ENCODE data around the gene SORBS1.

DNA sequence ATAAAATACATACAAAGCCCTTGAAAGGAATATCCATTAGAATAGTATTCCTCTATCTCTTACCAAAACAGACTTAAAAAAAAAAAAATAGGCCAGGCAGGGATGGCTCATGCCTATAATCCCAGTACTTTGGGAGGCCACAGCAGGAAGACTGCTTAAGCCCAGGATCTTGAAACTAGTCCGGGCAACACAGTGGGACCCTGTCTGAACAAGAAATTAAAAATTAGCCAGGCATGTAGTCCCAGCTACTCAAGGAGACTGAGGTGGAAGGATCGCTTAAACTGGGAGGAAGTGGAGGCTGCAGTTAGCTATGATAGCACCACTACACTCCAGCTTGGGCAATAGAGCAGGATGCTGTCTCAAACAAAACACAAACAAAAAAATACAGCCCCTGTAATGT lies 280.0 kb downstream of the SORBS1 start:
- TF ChIP-seq RBFOX2 (IDR thresholded peaks at IDR 0.05; ENCODE audit: low read depth, low read length) = no peak
- no peak for TF ChIP-seq MXI1 (IDR thresholded peaks at IDR 0.05; ENCODE audit: low read depth, low read length)
- TF ChIP-seq RBM15 (IDR thresholded peaks at IDR 0.05; ENCODE audit: insufficient read depth, low read length) = no peak
- TF ChIP-seq, protein P1, sequence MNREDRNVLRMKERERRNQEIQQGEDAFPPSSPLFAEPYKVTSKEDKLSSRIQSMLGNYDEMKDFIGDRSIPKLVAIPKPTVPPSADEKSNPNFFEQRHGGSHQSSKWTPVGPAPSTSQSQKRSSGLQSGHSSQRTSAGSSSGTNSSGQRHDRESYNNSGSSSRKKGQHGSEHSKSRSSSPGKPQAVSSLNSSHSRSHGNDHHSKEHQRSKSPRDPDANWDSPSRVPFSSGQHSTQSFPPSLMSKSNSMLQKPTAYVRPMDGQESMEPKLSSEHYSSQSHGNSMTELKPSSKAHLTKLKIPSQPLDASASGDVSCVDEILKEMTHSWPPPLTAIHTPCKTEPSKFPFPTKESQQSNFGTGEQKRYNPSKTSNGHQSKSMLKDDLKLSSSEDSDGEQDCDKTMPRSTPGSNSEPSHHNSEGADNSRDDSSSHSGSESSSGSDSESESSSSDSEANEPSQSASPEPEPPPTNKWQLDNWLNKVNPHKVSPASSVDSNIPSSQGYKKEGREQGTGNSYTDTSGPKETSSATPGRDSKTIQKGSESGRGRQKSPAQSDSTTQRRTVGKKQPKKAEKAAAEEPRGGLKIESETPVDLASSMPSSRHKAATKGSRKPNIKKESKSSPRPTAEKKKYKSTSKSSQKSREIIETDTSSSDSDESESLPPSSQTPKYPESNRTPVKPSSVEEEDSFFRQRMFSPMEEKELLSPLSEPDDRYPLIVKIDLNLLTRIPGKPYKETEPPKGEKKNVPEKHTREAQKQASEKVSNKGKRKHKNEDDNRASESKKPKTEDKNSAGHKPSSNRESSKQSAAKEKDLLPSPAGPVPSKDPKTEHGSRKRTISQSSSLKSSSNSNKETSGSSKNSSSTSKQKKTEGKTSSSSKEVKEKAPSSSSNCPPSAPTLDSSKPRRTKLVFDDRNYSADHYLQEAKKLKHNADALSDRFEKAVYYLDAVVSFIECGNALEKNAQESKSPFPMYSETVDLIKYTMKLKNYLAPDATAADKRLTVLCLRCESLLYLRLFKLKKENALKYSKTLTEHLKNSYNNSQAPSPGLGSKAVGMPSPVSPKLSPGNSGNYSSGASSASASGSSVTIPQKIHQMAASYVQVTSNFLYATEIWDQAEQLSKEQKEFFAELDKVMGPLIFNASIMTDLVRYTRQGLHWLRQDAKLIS (CRISPR knock-in tag; IDR thresholded peaks at IDR 0.05) = no peak
- TF ChIP-seq, protein P2, sequence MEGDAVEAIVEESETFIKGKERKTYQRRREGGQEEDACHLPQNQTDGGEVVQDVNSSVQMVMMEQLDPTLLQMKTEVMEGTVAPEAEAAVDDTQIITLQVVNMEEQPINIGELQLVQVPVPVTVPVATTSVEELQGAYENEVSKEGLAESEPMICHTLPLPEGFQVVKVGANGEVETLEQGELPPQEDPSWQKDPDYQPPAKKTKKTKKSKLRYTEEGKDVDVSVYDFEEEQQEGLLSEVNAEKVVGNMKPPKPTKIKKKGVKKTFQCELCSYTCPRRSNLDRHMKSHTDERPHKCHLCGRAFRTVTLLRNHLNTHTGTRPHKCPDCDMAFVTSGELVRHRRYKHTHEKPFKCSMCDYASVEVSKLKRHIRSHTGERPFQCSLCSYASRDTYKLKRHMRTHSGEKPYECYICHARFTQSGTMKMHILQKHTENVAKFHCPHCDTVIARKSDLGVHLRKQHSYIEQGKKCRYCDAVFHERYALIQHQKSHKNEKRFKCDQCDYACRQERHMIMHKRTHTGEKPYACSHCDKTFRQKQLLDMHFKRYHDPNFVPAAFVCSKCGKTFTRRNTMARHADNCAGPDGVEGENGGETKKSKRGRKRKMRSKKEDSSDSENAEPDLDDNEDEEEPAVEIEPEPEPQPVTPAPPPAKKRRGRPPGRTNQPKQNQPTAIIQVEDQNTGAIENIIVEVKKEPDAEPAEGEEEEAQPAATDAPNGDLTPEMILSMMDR (IDR thresholded peaks at IDR 0.05 in 2 of 3, conservative IDR thresholded peaks at IDR 0.05 in 1 of 3; ENCODE audit: insufficient read depth in 2 of 3, low read depth in 1 of 3, low read length in 3 of 3) = no peak
- TF ChIP-seq, protein P3, sequence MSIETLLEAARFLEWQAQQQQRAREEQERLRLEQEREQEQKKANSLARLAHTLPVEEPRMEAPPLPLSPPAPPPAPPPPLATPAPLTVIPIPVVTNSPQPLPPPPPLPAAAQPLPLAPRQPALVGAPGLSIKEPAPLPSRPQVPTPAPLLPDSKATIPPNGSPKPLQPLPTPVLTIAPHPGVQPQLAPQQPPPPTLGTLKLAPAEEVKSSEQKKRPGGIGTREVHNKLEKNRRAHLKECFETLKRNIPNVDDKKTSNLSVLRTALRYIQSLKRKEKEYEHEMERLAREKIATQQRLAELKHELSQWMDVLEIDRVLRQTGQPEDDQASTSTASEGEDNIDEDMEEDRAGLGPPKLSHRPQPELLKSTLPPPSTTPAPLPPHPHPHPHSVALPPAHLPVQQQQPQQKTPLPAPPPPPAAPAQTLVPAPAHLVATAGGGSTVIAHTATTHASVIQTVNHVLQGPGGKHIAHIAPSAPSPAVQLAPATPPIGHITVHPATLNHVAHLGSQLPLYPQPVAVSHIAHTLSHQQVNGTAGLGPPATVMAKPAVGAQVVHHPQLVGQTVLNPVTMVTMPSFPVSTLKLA (conservative IDR thresholded peaks at IDR 0.05) = no peak
- TF ChIP-seq, protein P4, sequence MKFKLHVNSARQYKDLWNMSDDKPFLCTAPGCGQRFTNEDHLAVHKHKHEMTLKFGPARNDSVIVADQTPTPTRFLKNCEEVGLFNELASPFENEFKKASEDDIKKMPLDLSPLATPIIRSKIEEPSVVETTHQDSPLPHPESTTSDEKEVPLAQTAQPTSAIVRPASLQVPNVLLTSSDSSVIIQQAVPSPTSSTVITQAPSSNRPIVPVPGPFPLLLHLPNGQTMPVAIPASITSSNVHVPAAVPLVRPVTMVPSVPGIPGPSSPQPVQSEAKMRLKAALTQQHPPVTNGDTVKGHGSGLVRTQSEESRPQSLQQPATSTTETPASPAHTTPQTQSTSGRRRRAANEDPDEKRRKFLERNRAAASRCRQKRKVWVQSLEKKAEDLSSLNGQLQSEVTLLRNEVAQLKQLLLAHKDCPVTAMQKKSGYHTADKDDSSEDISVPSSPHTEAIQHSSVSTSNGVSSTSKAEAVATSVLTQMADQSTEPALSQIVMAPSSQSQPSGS (CRISPR knock-in tag; IDR thresholded peaks at IDR 0.05) = no peak
- no peak for TF ChIP-seq TBP (optimal IDR thresholded peaks at IDR 0.05; ENCODE audit: low read depth, low read length)
- TF ChIP-seq ZNF274 (IDR thresholded peaks at IDR 0.05; ENCODE audit: borderline replicate concordance, low read depth, low read length) = no peak
- TF ChIP-seq, protein P5, sequence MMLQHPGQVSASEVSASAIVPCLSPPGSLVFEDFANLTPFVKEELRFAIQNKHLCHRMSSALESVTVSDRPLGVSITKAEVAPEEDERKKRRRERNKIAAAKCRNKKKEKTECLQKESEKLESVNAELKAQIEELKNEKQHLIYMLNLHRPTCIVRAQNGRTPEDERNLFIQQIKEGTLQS (IDR thresholded peaks at IDR 0.05) = no peak
- TF ChIP-seq, protein P5 (CRISPR knock-in tag; conservative IDR thresholded peaks at IDR 0.05) = no peak
- TF ChIP-seq RAD21 (CRISPR knock-in tag; conservative IDR thresholded peaks at IDR 0.05 in 1 of 2, IDR thresholded peaks at IDR 0.05 in 1 of 2) = no peak
- no peak for TF ChIP-seq SIN3B (IDR thresholded peaks at IDR 0.05; ENCODE audit: low read depth)
- TF ChIP-seq, protein P6, sequence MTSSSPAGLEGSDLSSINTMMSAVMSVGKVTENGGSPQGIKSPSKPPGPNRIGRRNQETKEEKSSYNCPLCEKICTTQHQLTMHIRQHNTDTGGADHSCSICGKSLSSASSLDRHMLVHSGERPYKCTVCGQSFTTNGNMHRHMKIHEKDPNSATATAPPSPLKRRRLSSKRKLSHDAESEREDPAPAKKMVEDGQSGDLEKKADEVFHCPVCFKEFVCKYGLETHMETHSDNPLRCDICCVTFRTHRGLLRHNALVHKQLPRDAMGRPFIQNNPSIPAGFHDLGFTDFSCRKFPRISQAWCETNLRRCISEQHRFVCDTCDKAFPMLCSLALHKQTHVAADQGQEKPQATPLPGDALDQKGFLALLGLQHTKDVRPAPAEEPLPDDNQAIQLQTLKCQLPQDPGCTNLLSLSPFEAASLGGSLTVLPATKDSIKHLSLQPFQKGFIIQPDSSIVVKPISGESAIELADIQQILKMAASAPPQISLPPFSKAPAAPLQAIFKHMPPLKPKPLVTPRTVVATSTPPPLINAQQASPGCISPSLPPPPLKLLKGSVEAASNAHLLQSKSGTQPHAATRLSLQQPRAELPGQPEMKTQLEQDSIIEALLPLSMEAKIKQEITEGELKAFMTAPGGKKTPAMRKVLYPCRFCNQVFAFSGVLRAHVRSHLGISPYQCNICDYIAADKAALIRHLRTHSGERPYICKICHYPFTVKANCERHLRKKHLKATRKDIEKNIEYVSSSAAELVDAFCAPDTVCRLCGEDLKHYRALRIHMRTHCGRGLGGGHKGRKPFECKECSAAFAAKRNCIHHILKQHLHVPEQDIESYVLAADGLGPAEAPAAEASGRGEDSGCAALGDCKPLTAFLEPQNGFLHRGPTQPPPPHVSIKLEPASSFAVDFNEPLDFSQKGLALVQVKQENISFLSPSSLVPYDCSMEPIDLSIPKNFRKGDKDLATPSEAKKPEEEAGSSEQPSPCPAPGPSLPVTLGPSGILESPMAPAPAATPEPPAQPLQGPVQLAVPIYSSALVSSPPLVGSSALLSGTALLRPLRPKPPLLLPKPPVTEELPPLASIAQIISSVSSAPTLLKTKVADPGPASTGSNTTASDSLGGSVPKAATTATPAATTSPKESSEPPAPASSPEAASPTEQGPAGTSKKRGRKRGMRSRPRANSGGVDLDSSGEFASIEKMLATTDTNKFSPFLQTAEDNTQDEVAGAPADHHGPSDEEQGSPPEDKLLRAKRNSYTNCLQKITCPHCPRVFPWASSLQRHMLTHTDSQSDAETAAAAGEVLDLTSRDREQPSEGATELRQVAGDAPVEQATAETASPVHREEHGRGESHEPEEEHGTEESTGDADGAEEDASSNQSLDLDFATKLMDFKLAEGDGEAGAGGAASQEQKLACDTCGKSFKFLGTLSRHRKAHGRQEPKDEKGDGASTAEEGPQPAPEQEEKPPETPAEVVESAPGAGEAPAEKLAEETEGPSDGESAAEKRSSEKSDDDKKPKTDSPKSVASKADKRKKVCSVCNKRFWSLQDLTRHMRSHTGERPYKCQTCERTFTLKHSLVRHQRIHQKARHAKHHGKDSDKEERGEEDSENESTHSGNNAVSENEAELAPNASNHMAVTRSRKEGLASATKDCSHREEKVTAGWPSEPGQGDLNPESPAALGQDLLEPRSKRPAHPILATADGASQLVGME (CRISPR knock-in tag; IDR thresholded peaks at IDR 0.05) = no peak
- TF ChIP-seq, protein P7, sequence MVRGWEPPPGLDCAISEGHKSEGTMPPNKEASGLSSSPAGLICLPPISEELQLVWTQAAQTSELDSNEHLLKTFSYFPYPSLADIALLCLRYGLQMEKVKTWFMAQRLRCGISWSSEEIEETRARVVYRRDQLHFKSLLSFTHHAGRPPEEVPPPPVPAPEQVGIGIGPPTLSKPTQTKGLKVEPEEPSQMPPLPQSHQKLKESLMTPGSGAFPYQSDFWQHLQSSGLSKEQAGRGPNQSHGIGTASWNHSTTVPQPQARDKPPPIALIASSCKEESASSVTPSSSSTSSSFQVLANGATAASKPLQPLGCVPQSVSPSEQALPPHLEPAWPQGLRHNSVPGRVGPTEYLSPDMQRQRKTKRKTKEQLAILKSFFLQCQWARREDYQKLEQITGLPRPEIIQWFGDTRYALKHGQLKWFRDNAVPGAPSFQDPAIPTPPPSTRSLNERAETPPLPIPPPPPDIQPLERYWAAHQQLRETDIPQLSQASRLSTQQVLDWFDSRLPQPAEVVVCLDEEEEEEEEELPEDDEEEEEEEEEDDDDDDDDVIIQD (CRISPR knock-in tag; IDR thresholded peaks at IDR 0.05) = no peak
